HepG2 (cell line): ENCODE measurements around the gene CSNK1D. TPM values are rescaled to one million over a fixed set of nuclear protein-coding genes. Genes with fewer than 3 reads are reported as not detected.

Experiments
- ATAC-seq: fragments of 200-7000 bp; cut with Tn5 transposase; 3 replicates; pipeline ENCODE4 v1.9.1; 2020; ENCODE audit warnings: mild to moderate bottlenecking, moderate library complexity
- BruUV-seq: library from RNA; stranded (reverse); fragments of 400-500 nt; replicated peaks from 2 replicates; lab custom pipeline; 2021; lab: Mats Ljungman, UMichigan
- CTCF ChIA-PET: fragments of 300-600 bp; formaldehyde crosslinking; extraction: SDS; loops from one replicate; lab custom pipeline; 2021; ENCODE audit warnings: low total read pairs, inconsistent platforms, low intra/inter-chr PET ratio; lab: Yijun Ruan, JAX
- POLR2A ChIA-PET: fragments of 350-600 bp; sonication (Branson Sonifier 250); formaldehyde crosslinking; loops from one replicate; lab custom pipeline; 2020; ENCODE audit warnings: antibody characterized with exemption, inconsistent platforms; lab: Yijun Ruan, JAX
- DNase-seq: peaks from one replicate; pipeline ENCODE4 v3.0.0-alpha.2; 2015; ENCODE audit warnings: low spot score
- FAIRE-seq: peaks from 3 replicates; lab custom pipeline; 2011; peaks lifted over from hg19 to GRCh38; lab: Jason Lieb, UNC
- H2AFZ ChIP-seq: one replicate; pipeline ENCODE4 v1.6.1; 2011; ENCODE audit warnings: low read length, inconsistent platforms
- H3K27ac ChIP-seq: fragments of 300-600 bp; 3 replicates; pipeline ENCODE4 v1.8.0; 2011; ENCODE audit warnings: mixed run types, mild to moderate bottlenecking, mixed read lengths, low read length, inconsistent platforms; ENCODE audit not compliant: insufficient read depth; ENCODE audit errors: extremely low read length
- H3K27me3 ChIP-seq, 2 experiments: fragments of 200-600 bp in 1 of 2; 2 replicates in 1 of 2; 3 replicates in 1 of 2; pipeline versions ENCODE4 v1.6.0 to v1.8.0; 2011; ENCODE audit warnings: low read length in 2 of 2, mild to moderate bottlenecking in 2 of 2, moderate library complexity in 2 of 2, inconsistent platforms in 1 of 2; ENCODE audit not compliant: insufficient read depth in 2 of 2, control insufficient read depth in 1 of 2
- H3K36me3 ChIP-seq, 2 experiments: fragments of 200-600 bp in 1 of 2; replicated peaks in 1 of 2; 2 replicates in 1 of 2; 3 replicates in 1 of 2; pipeline versions ENCODE4 v1.5.1 to v1.8.0; 2011; ENCODE audit warnings: low read length in 2 of 2, inconsistent platforms in 1 of 2; ENCODE audit not compliant: insufficient read depth in 2 of 2, control insufficient read depth in 1 of 2
- H3K4me1 ChIP-seq: 2 replicates; pipeline ENCODE4 v1.5.1; 2012; ENCODE audit warnings: low read length, inconsistent platforms; ENCODE audit not compliant: insufficient read depth
- H3K4me2 ChIP-seq: 2 replicates; pipeline ENCODE4 v1.6.0; 2011; ENCODE audit warnings: low read depth, low read length, inconsistent platforms
- H3K4me3 ChIP-seq, 3 experiments: fragments of 200-600 bp in 1 of 3; sonication (generic), shearing (Covaris generic) in 1 of 3; replicated peaks in 1 of 3; 2 replicates each; pipeline ENCODE4 v1.5.1; 2011 to 2016; ENCODE audit warnings: low read length in 3 of 3, inconsistent platforms in 2 of 3, low read depth in 2 of 3, mild to moderate bottlenecking in 2 of 3, control low read depth in 1 of 3, mixed read lengths in 1 of 3; ENCODE audit not compliant: insufficient read depth in 1 of 3
- H3K79me2 ChIP-seq: one replicate; pipeline ENCODE4 v1.6.1; 2011; ENCODE audit warnings: low read length, inconsistent platforms; ENCODE audit not compliant: insufficient read depth
- H3K9ac ChIP-seq: 2 replicates; pipeline ENCODE4 v1.6.0; 2011; ENCODE audit warnings: mild to moderate bottlenecking, low read depth, low read length, inconsistent platforms; ENCODE audit not compliant: insufficient read depth
- H3K9me3 ChIP-seq: 2 replicates; pipeline ENCODE4 v1.5.1; 2012; ENCODE audit warnings: mild to moderate bottlenecking, low read length
- H4K20me1 ChIP-seq: 2 replicates; pipeline ENCODE4 v1.6.0; 2011; ENCODE audit warnings: inconsistent platforms, mild to moderate bottlenecking, low read length, moderate library complexity; ENCODE audit not compliant: insufficient read depth
- CCAR2 ChIP-seq: fragments of 200-400 bp; formaldehyde crosslinking; optimal IDR thresholded peaks from 2 replicates; pipeline ENCODE3; 2018; ENCODE audit warnings: low read depth, mild to moderate bottlenecking, low read length, moderate library complexity
- CREB3 ChIP-seq: sonication (generic); formaldehyde crosslinking; IDR thresholded peaks from 2 replicates; pipeline ENCODE4 v1.5.0; 2020; ENCODE audit warnings: missing genetic modification reagents
- MAFK ChIP-seq, 2 experiments: IDR thresholded peaks in 1 of 2; conservative IDR thresholded peaks in 1 of 2; 2 replicates each; pipeline ENCODE4 v1.6.1; 2011; ENCODE audit warnings: improper control_type of control experiment in 2 of 2, low read length in 2 of 2
- MATR3 ChIP-seq: sonication (generic); formaldehyde crosslinking; IDR thresholded peaks from 2 replicates; pipeline ENCODE4 v1.4.0; 2020; ENCODE audit warnings: missing genetic modification reagents
- NCOR1 ChIP-seq: fragments of 200-600 bp; sonication (generic); IDR thresholded peaks from 2 replicates; pipeline ENCODE4 v1.7.0; 2017; ENCODE audit warnings: antibody characterized with exemption, low read length, borderline replicate concordance
- NONO ChIP-seq, 2 experiments: fragments of 450-650 bp in 1 of 2; sonication (generic) in 1 of 2; formaldehyde crosslinking in 1 of 2; IDR thresholded peaks in 1 of 2; conservative IDR thresholded peaks in 1 of 2; 2 replicates each; pipeline versions ENCODE4 v1.6.1 to v1.8.0; 2017 to 2022; ENCODE audit warnings: mild to moderate bottlenecking in 1 of 2, missing genetic modification reagents in 1 of 2, moderate library complexity in 1 of 2
- RFXAP ChIP-seq: sonication (generic); formaldehyde crosslinking; IDR thresholded peaks from 2 replicates; pipeline ENCODE4 v1.4.0; 2020; ENCODE audit warnings: missing genetic modification reagents, borderline replicate concordance
- SAP130 ChIP-seq: IDR thresholded peaks from 2 replicates; pipeline ENCODE4 v1.6.1; 2016; ENCODE audit warnings: low read depth
- TFAP4 ChIP-seq: sonication (generic); IDR thresholded peaks from 2 replicates; pipeline ENCODE4 v1.6.1; 2016; ENCODE audit warnings: low read depth, borderline replicate concordance
- ZC3H13 ChIP-seq: sonication (generic); formaldehyde crosslinking; IDR thresholded peaks from 2 replicates; pipeline ENCODE4 v1.8.1; 2023; ENCODE audit warnings: mild to moderate bottlenecking, missing genetic modification reagents, moderate library complexity
- ZFP41 ChIP-seq: sonication (generic); formaldehyde crosslinking; IDR thresholded peaks from 2 replicates; pipeline ENCODE4 v1.4.0; 2020; ENCODE audit warnings: mild to moderate bottlenecking, missing genetic modification reagents, borderline replicate concordance
- ZNF460 ChIP-seq: sonication (generic); formaldehyde crosslinking; IDR thresholded peaks from 2 replicates; pipeline ENCODE4 v1.5.1; 2020; ENCODE audit warnings: missing genetic modification reagents, mild to moderate bottlenecking, borderline replicate concordance
- ZNF724P ChIP-seq: sonication (generic); formaldehyde crosslinking; IDR thresholded peaks from 2 replicates; pipeline ENCODE4 v1.8.0; 2022; ENCODE audit warnings: missing genetic modification reagents, borderline replicate concordance
- WGBS: methylation state at CpG from one replicate; pipeline ENCODE4 v1.1.6; 2017; ENCODE audit warnings: low lambda C conversion rate; 5-methylcytosine and 5-hydroxymethylcytosine counted together
- in situ Hi-C: cut with HindIII; loops from 2 replicates; pipeline ENCODE4 v1.10.0; 2017; ENCODE audit warnings: low pct_unique_long_range_greater_than_20kb; ENCODE audit not compliant: extremely low pct_ligation_motif_present
- intact Hi-C: fragments of 100-400 bp; cut with micrococcal nuclease; formaldehyde crosslinking; loops from one replicate; pipeline ENCODE4 v1.10.0; 2022; ENCODE audit not compliant: unreplicated experiment
- polyA plus RNA-seq, 8 experiments: library from polyadenylated mRNA; depleted of rRNA in 3 of 8; stranded (reverse) in 7 of 8; unstranded in 1 of 8; fragments of >200 nt; fragmentation: Illumina TruSeq in 4 of 8; extraction: Trizol in 4 of 8; gene quantifications; 2 replicates each; pipeline versions ENCODE4 v1.2.1 to v1.2.3, GENCODE V29; 2011 to 2016; ENCODE audit warnings: low read depth in 4 of 8, missing spikeins in 1 of 8, mixed read lengths in 1 of 8; ENCODE audit not compliant: insufficient read depth in 1 of 8
- total RNA-seq, 5 experiments: library from RNA; depleted of rRNA; stranded (reverse); fragments of >200 nt; fragmentation: Illumina TruSeq; extraction: Trizol; gene quantifications; 2 replicates each; pipeline ENCODE4 v1.2.3, GENCODE V29; 2016; ENCODE audit warnings: low read depth in 1 of 5
- TF ChIP-seq, protein P1 (sequence below): sonication (generic); formaldehyde crosslinking; IDR thresholded peaks from 2 replicates; pipeline ENCODE4 v1.4.0; 2020; ENCODE audit warnings: missing genetic modification reagents
- TF ChIP-seq, protein P2 (sequence below): sonication (generic); formaldehyde crosslinking; conservative IDR thresholded peaks from 2 replicates; pipeline ENCODE4 v1.8.0; 2022; ENCODE audit warnings: low read depth, missing genetic modification reagents

Gene CSNK1D
- total and polyA plus RNA-seq, 2 of the 13 experiments (the other 11 are each of a cell fraction or from before 2014, with no cell fraction given), result 31.5 to 128 TPM

DNA sequence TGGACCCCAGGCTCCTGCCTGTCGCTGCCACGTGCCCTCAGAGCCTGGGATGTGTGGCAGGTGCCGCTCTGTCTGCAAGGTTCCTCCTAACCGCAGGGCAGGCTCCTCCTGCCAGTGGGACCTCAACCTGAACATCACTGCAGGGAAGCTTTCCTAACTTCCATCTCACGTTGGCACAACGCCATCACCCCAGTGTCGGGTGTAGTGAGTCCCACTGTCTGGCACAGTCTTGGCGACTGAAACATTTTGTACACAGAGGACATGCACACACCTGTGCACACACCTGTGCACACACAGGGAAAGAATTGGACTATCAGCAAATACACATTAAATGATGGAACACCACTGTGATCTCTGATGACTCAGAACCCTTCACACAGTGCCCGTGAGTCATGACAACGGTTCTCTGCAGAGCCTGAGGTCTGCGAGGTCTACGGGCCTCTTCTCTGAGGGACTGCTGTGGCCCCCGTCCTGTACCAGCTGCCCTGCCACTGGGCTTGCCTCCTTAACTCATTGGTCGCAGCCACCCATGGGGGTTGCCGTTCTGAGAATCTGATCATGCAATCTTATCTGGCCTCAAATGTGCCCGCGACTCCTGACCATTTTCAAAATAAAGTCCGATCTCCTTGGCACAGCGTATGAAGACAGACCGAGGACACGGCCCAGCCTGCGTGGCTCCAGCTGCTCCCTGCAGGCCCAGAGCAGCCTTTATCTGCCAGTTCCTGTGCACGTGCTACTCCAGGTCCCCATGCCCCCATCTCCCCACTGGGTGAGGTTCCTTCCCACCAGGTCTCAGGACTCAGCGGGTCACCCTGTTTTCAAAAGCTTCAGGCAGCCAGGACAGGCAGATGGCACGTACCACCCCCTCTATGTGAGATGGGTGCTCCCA, 68.4 kb downstream of the CSNK1D start:
- FAIRE-seq (no peak), DNase-seq (no peak), ATAC-seq (peak; percentile 43)
- H3K4me1 ChIP-seq, result peaks cover 20% of the 10 kb centered on the region
- BruUV-seq, result no TSS peak
- no peak overlapping the region for H3K4me3 ChIP-seq
- H3K9me3 ChIP-seq, result no peaks in the 10 kb centered on the region
- in situ Hi-C loops, result no loop called here
- H2AFZ ChIP-seq, result no peak overlapping the region
- no peak overlapping the region for H3K4me2 ChIP-seq
- H3K27me3 ChIP-seq, result no peaks in the 10 kb centered on the region
- H3K79me2 ChIP-seq, result no peaks in the 10 kb centered on the region
- no peak overlapping the region for H3K27ac ChIP-seq
- intact Hi-C loops, result no loop called here
- 78% methylated on average over 16 of the region's 25 CpGs for WGBS
- H4K20me1 ChIP-seq, result no peaks in the 10 kb centered on the region
- peaks cover 2 to 3% of the 10 kb centered on the region in 2 experiments; a peak in 2 of 5 replicates for H3K36me3 ChIP-seq
- POLR2A ChIA-PET, result interaction anchor here (0.8 to 2.0 kb wide), 12 partner anchors 9 to 168 kb away, joined by 3 to 28 read pairs (median 3); partner anchors contain the start of genes DCXR and SLC16A3
- CTCF ChIA-PET, result interaction anchor here (0.6 to 1.5 kb wide), 4 partner anchors 11 to 115 kb away, joined by 3 to 7 read pairs (median 4); no protein-coding TSS in a partner anchor
- no peak overlapping the region for H3K9ac ChIP-seq
- no peak for TF ChIP-seq MATR3
- TF ChIP-seq CCAR2, result no peak
- TF ChIP-seq, protein P1, sequence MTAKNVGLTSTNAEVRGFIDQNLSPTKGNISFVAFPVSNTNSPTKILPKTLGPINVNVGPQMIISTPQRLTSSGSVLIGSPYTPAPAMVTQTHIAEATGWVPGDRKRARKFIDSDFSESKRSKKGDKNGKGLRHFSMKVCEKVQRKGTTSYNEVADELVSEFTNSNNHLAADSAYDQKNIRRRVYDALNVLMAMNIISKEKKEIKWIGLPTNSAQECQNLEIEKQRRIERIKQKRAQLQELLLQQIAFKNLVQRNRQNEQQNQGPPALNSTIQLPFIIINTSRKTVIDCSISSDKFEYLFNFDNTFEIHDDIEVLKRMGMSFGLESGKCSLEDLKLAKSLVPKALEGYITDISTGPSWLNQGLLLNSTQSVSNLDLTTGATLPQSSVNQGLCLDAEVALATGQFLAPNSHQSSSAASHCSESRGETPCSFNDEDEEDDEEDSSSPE, result no peak
- TF ChIP-seq MAFK (conservative IDR thresholded peaks at IDR 0.05 in 1 of 2, IDR thresholded peaks at IDR 0.05 in 1 of 2; ENCODE audit: low read length in 2 of 2), result peak in 1 of 2 experiments; percentile 14; a peak in 1 of 4 replicates
- no peak for TF ChIP-seq ZNF724P
- no peak for TF ChIP-seq CREB3 (CRISPR knock-in tag)
- TF ChIP-seq NCOR1, result no peak
- no peak for TF ChIP-seq ZC3H13 (CRISPR knock-in tag)
- 0 out of 2 replicates have a peak, but pooled peaks have one; percentile 36 for TF ChIP-seq ZFP41
- TF ChIP-seq ZNF460 (CRISPR knock-in tag), result no peak
- no peak for TF ChIP-seq NONO (IDR thresholded peaks at IDR 0.05)
- TF ChIP-seq NONO (CRISPR knock-in tag; conservative IDR thresholded peaks at IDR 0.05), result no peak
- TF ChIP-seq, protein P2, sequence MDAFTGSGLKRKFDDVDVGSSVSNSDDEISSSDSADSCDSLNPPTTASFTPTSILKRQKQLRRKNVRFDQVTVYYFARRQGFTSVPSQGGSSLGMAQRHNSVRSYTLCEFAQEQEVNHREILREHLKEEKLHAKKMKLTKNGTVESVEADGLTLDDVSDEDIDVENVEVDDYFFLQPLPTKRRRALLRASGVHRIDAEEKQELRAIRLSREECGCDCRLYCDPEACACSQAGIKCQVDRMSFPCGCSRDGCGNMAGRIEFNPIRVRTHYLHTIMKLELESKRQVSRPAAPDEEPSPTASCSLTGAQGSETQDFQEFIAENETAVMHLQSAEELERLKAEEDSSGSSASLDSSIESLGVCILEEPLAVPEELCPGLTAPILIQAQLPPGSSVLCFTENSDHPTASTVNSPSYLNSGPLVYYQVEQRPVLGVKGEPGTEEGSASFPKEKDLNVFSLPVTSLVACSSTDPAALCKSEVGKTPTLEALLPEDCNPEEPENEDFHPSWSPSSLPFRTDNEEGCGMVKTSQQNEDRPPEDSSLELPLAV (CRISPR knock-in tag), result no peak
- no peak for TF ChIP-seq SAP130 (CRISPR knock-in tag)
- no peak for TF ChIP-seq TFAP4
- no peak for TF ChIP-seq RFXAP
